Amniotic epithelial cell (primary cell): ENCODE measurements around the gene AKTIP.
"Not testable (repeated sequence)": the region's sequence is repeated elsewhere in the genome, so short reads cannot be mapped to it uniquely, and the experiment has no call there.

ENCODE experiments used
- DNase-seq: peaks from one replicate; pipeline ENCODE4 v3.0.0-alpha.2; 2010; ENCODE audit warnings: low read depth

The AKTIP gene

GRCh38 chr16:53502331-53503269 is at the start of gene AKTIP:
TSS of gene AKTIP (minus strand) at chr16:53503209. CDS start at chr16:53500259, 2,950 bp downstream.
- DNase-seq: peak; percentile 39

- peak; percentile 79 for DNase-seq
Observed at GRCh38 chr16:53549970-53550690, 47.1 kb upstream of the AKTIP start.

GRCh38 chr16:53546988-53547391 is 44.0 kb upstream of the AKTIP start:
- peak; percentile 16 for DNase-seq

- DNase-seq: peak; percentile 12
Observed at GRCh38 chr16:53545433-53545832, 42.4 kb upstream of the AKTIP start.

GRCh38 chr16:53542283-53542682 is 39.3 kb upstream of the AKTIP start:
- DNase-seq: no peak

GRCh38 chr16:53541326-53541725 is 38.3 kb upstream of the AKTIP start:
- peak; percentile 15 for DNase-seq

- DNase-seq: not testable (repeated sequence)
Observed at GRCh38 chr16:53539759-53540718, 37.0 kb upstream of the AKTIP start.

GRCh38 chr16:53539346-53539745 is 36.3 kb upstream of the AKTIP start:
- not testable (repeated sequence) for DNase-seq

GRCh38 chr16:53537626-53538025 is 34.6 kb upstream of the AKTIP start:
- no peak for DNase-seq

GRCh38 chr16:53534206-53534605 is 31.2 kb upstream of the AKTIP start:
- DNase-seq: peak; percentile 8

- DNase-seq: no peak
Observed at GRCh38 chr16:53530741-53531140, 27.7 kb upstream of the AKTIP start.

- DNase-seq: no peak
Observed at GRCh38 chr16:53530046-53530445, 27.0 kb upstream of the AKTIP start.

GRCh38 chr16:53529513-53529912 is 26.5 kb upstream of the AKTIP start:
- no peak for DNase-seq

- DNase-seq: no peak
Observed at GRCh38 chr16:53528797-53529196, 25.8 kb upstream of the AKTIP start.

GRCh38 chr16:53523971-53524548 is 21.1 kb upstream of the AKTIP start:
- no peak for DNase-seq

- no peak for DNase-seq
Observed at GRCh38 chr16:53523126-53523804, 20.3 kb upstream of the AKTIP start.

GRCh38 chr16:53519417-53520091 is 16.5 kb upstream of the AKTIP start:
- no peak for DNase-seq

- DNase-seq: peak; percentile 87
Observed at GRCh38 chr16:53518550-53519416, 15.8 kb upstream of the AKTIP start.

- DNase-seq: no peak
Observed at GRCh38 chr16:53517851-53518250, 14.8 kb upstream of the AKTIP start.
